SU-DHL-6 (cell line): ENCODE measurements around the gene C19orf85.

ENCODE experiments used
- H2AFZ ChIP-seq: fragments of 200-600 bp; sonication (generic); 2 replicates; pipeline ENCODE4 v1.6.1; 2014; ENCODE audit warnings: low read depth, mild to moderate bottlenecking, moderate library complexity, mixed read lengths, antibody characterized with exemption, low read length; ENCODE audit not compliant: severe bottlenecking
- H3F3A ChIP-seq: fragments of 200-600 bp; shearing (Covaris generic); 2 replicates; pipeline ENCODE4 v1.6.0; 2016; ENCODE audit warnings: antibody characterized with exemption, mild to moderate bottlenecking; ENCODE audit not compliant: insufficient read depth
- H3K27ac ChIP-seq: fragments of 200-600 bp; sonication (generic); 2 replicates; pipeline ENCODE4 v1.5.1; 2016; ENCODE audit warnings: low read depth, mild to moderate bottlenecking, low read length, moderate library complexity, mixed read lengths
- H3K27me3 ChIP-seq: fragments of 200-600 bp; sonication (generic), shearing (Covaris generic); 2 replicates; pipeline ENCODE4 v1.6.0; 2014; ENCODE audit warnings: mild to moderate bottlenecking, low read length
- H3K36me3 ChIP-seq: fragments of 200-600 bp; sonication (generic); 2 replicates; pipeline ENCODE4 v1.6.1; 2014; ENCODE audit warnings: mild to moderate bottlenecking, low read length, mixed read lengths
- H3K4me2 ChIP-seq: fragments of 300-600, 200-600 bp; shearing (Covaris generic), sonication (generic); 2 replicates; pipeline ENCODE4 v1.6.0; 2014; ENCODE audit warnings: low read length, low read depth, mild to moderate bottlenecking; ENCODE audit not compliant: poor library complexity, severe bottlenecking
- H3K4me3 ChIP-seq: fragments of 200-600 bp; sonication (generic); 2 replicates; pipeline ENCODE4 v1.5.1; 2014; ENCODE audit warnings: antibody characterized with exemption, low read length, mild to moderate bottlenecking, mixed read lengths; ENCODE audit not compliant: insufficient read depth, poor library complexity, severe bottlenecking
- H3K79me2 ChIP-seq: fragments of 200-600 bp; sonication (generic); 2 replicates; pipeline ENCODE4 v1.6.1; 2014; ENCODE audit warnings: mild to moderate bottlenecking, low read length, moderate library complexity; ENCODE audit not compliant: insufficient read depth
- H3K9ac ChIP-seq: fragments of 200-600 bp; sonication (generic); 2 replicates; pipeline ENCODE4 v1.7.0; 2014; ENCODE audit warnings: mild to moderate bottlenecking, low read length
- H3K9me2 ChIP-seq: fragments of 200-600 bp; sonication (generic); replicated peaks from 2 replicates; pipeline ENCODE4 v1.6.1; 2014; ENCODE audit warnings: low read length; ENCODE audit not compliant: insufficient read depth
- H3K9me3 ChIP-seq: fragments of 200-600 bp; sonication (generic); 2 replicates; pipeline ENCODE4 v1.6.1; 2014; ENCODE audit warnings: low read length, mixed read lengths; ENCODE audit not compliant: insufficient read depth
- H4K20me1 ChIP-seq: fragments of 200-600 bp; sonication (generic); 2 replicates; pipeline ENCODE4 v1.6.1; 2014; ENCODE audit warnings: low read depth, mild to moderate bottlenecking, antibody characterized with exemption, low read length, moderate library complexity, mixed read lengths
- EZH2phosphoT487 ChIP-seq: fragments of 200-600 bp; sonication (generic), shearing (Covaris generic); conservative IDR thresholded peaks from 2 replicates; pipeline ENCODE4 v1.6.1; 2018; ENCODE audit warnings: mild to moderate bottlenecking, antibody characterized with exemption, low read length, moderate library complexity, mixed read lengths
- TF ChIP-seq, protein P1 (sequence below): fragments of 200-600 bp; sonication (generic); IDR thresholded peaks from one replicate; pipeline ENCODE4 v1.5.1; 2017; ENCODE audit warnings: antibody characterized with exemption, mild to moderate bottlenecking, low read length, moderate library complexity; ENCODE audit not compliant: insufficient read depth, poor library complexity, severe bottlenecking

C19orf85 gene

DNA sequence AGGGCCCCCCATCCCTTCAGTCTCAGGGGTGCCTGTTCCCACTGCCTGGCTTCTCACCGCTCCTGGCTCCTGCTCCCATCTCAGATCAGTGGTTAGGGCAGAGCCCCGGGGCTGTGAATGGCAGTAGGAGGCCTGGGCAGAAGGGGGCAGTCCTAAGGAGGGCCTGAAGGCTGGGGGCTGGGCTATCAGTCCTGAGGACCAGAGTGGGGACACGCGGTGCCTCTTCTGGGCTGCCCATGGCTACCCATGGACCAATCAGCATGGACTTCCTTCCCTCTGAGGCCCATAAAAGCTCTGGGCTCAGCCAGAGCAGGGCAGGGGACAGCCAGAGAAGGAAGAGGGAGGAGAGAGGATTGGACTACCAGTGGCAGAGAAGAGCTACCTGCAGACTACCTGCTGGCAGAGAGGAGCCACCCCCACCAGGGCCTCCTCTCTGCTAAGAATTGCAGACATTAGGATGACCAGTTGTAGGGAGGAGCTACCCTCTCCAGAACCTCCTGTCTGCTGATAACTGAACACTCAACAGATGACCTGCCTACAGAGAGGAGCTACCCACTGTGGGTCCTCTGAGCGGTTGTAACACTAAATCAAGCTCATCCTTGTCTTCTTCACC is 44.8 kb downstream of the C19orf85 start:
- H4K20me1 ChIP-seq: no peaks in the 10 kb centered on the region
- H3K27me3 ChIP-seq: no peaks in the 10 kb centered on the region
- no peak overlapping the region for H3K9ac ChIP-seq
- no peaks in the 10 kb centered on the region for H3K79me2 ChIP-seq
- H2AFZ ChIP-seq: no peak overlapping the region
- no peak overlapping the region for H3K27ac ChIP-seq
- H3K4me3 ChIP-seq: no peak overlapping the region
- H3K4me2 ChIP-seq: no peak overlapping the region
- 0 out of 2 replicates have a peak, but pooled peaks cover 5% of the 10 kb centered on the region for H3K9me3 ChIP-seq
- H3F3A ChIP-seq: no peaks in the 10 kb centered on the region
- TF ChIP-seq, protein P1, sequence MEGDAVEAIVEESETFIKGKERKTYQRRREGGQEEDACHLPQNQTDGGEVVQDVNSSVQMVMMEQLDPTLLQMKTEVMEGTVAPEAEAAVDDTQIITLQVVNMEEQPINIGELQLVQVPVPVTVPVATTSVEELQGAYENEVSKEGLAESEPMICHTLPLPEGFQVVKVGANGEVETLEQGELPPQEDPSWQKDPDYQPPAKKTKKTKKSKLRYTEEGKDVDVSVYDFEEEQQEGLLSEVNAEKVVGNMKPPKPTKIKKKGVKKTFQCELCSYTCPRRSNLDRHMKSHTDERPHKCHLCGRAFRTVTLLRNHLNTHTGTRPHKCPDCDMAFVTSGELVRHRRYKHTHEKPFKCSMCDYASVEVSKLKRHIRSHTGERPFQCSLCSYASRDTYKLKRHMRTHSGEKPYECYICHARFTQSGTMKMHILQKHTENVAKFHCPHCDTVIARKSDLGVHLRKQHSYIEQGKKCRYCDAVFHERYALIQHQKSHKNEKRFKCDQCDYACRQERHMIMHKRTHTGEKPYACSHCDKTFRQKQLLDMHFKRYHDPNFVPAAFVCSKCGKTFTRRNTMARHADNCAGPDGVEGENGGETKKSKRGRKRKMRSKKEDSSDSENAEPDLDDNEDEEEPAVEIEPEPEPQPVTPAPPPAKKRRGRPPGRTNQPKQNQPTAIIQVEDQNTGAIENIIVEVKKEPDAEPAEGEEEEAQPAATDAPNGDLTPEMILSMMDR: no peak
- no peak for TF ChIP-seq EZH2phosphoT487
- H3K36me3 ChIP-seq: no peaks in the 10 kb centered on the region
- H3K9me2 ChIP-seq: no peaks in the 10 kb centered on the region

DNA sequence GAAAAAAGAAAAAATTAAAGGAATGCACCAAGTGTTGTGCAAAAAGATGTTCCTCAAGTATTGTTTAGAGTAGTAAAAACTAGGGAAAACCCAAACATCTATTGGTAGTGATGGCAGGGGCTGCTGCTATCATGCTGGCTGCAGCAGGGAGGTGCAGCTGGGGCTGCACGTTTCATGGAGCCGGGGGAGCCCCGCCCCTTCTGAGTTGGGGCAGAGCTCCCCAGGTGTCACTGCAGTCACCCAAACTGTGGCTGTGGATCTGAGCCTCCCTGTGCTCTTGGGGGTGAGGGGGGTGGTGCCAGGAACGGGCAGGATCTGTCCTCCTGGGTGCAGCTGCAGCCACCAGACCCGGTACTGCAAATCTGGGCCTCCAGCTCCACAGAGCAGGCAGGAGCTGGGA is 45.4 kb downstream of the C19orf85 start:
- no peaks in the 10 kb centered on the region for H3K27me3 ChIP-seq
- H3K4me2 ChIP-seq: no peak overlapping the region
- no peaks in the 10 kb centered on the region for H3K36me3 ChIP-seq
- no peaks in the 10 kb centered on the region for H3F3A ChIP-seq
- no peak overlapping the region for H3K27ac ChIP-seq
- no peaks in the 10 kb centered on the region for H3K9me2 ChIP-seq
- TF ChIP-seq, protein P1: no peak
- no peak for TF ChIP-seq EZH2phosphoT487
- H3K79me2 ChIP-seq: no peaks in the 10 kb centered on the region
- H3K9me3 ChIP-seq: 0 out of 2 replicates have a peak, but pooled peaks cover 5% of the 10 kb centered on the region
- H2AFZ ChIP-seq: no peak overlapping the region
- no peaks in the 10 kb centered on the region for H4K20me1 ChIP-seq
- no peak overlapping the region for H3K9ac ChIP-seq
- H3K4me3 ChIP-seq: no peak overlapping the region

DNA sequence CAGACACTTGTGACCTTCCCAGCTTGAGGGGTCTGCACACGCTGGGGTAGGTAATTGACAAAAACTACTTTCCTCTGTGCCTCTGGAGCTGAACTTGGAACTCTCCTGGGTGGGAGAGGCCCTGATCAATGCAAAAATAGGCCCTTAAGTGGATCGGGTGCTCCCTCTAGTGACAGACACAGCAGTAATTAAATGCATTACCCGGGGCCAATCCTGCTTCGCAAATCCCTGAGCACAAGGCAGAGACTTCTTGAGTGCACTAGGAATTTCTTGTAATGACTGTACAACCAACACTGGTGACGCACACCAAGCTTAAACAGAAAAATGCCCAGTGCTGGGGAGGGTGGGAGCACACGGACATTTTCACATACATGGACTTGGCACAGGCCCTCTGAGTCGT is 46.4 kb downstream of the C19orf85 start:
- no peak overlapping the region for H3K27ac ChIP-seq

More for the DNA sequence above, 46.4 kb downstream of the C19orf85 start:
- Histone ChIP-seq H3K9me2 (no peaks in the 10 kb centered on the region), H3K4me3 (no peak overlapping the region), H3K27me3 (no peaks in the 10 kb centered on the region), H2AFZ (no peak overlapping the region), H3K9ac (no peak overlapping the region), H3K36me3 (no peaks in the 10 kb centered on the region), H4K20me1 (no peaks in the 10 kb centered on the region), H3F3A (no peaks in the 10 kb centered on the region), H3K9me3 (0 out of 2 replicates have a peak, but pooled peaks cover 5% of the 10 kb centered on the region), H3K79me2 (no peaks in the 10 kb centered on the region), H3K4me2 (no peak overlapping the region)
- TF ChIP-seq EZH2phosphoT487: no peak
- TF ChIP-seq, protein P1: peak; percentile 54
